Measurements from ENCODE around the gene CNTN5.

Gene CNTN5

GRCh38 chr11:99422581-99423427 is 402.1 kb downstream of the CNTN5 start:
- H3K36me3 ChIP-seq (ENCODE audit: control insufficient read depth, insufficient read depth, low read length), result no peaks in the 10 kb centered on the region
- H3K9me3 ChIP-seq (ENCODE audit: control insufficient read depth, low read length), result no peaks in the 10 kb centered on the region
- no peaks in the 10 kb centered on the region for H3K27me3 ChIP-seq (ENCODE audit: control insufficient read depth, insufficient read depth, low read length)
- H3K4me1 ChIP-seq (ENCODE audit: control insufficient read depth, insufficient read depth, low read length), result no peaks in the 10 kb centered on the region
- no peak overlapping the region for H3K4me3 ChIP-seq (ENCODE audit: low read length)
- H3K9ac ChIP-seq (ENCODE audit: low read length), result no peak overlapping the region

GRCh38 chr11:99423428-99423983 is 402.8 kb downstream of the CNTN5 start:
- Histone ChIP-seq H3K9ac (ENCODE audit: low read length) (no peak overlapping the region), H3K9me3 (ENCODE audit: control insufficient read depth, low read length) (no peaks in the 10 kb centered on the region), H3K4me1 (ENCODE audit: control insufficient read depth, insufficient read depth, low read length) (no peaks in the 10 kb centered on the region), H3K27me3 (ENCODE audit: control insufficient read depth, insufficient read depth, low read length) (no peaks in the 10 kb centered on the region), H3K36me3 (ENCODE audit: control insufficient read depth, insufficient read depth, low read length) (no peaks in the 10 kb centered on the region), H3K4me3 (ENCODE audit: low read length) (no peak overlapping the region)

GRCh38 chr11:99424313-99425084 is 403.8 kb downstream of the CNTN5 start:
- Histone ChIP-seq H3K4me3 (ENCODE audit: low read length) (no peak overlapping the region), H3K27me3 (ENCODE audit: control insufficient read depth, insufficient read depth, low read length) (no peaks in the 10 kb centered on the region), H3K9me3 (ENCODE audit: control insufficient read depth, low read length) (no peaks in the 10 kb centered on the region), H3K36me3 (ENCODE audit: control insufficient read depth, insufficient read depth, low read length) (no peaks in the 10 kb centered on the region), H3K9ac (ENCODE audit: low read length) (no peak overlapping the region), H3K4me1 (ENCODE audit: control insufficient read depth, insufficient read depth, low read length) (no peaks in the 10 kb centered on the region)

- Histone ChIP-seq H3K4me3 (ENCODE audit: low read length) (no peak overlapping the region), H3K9ac (ENCODE audit: low read length) (no peak overlapping the region), H3K36me3 (ENCODE audit: control insufficient read depth, insufficient read depth, low read length) (no peaks in the 10 kb centered on the region), H3K27me3 (ENCODE audit: control insufficient read depth, insufficient read depth, low read length) (no peaks in the 10 kb centered on the region), H3K4me1 (ENCODE audit: control insufficient read depth, insufficient read depth, low read length) (no peaks in the 10 kb centered on the region), H3K9me3 (ENCODE audit: control insufficient read depth, low read length) (no peaks in the 10 kb centered on the region)
These were observed 404.8 kb downstream of the CNTN5 start for GRCh38 chr11:99425596-99425995.

GRCh38 chr11:99432677-99433076 is 411.9 kb downstream of the CNTN5 start:
- no peaks in the 10 kb centered on the region for H3K36me3 ChIP-seq (ENCODE audit: control insufficient read depth, insufficient read depth, low read length)
- no peaks in the 10 kb centered on the region for H3K4me1 ChIP-seq (ENCODE audit: control insufficient read depth, insufficient read depth, low read length)
- H3K4me3 ChIP-seq (ENCODE audit: low read length), result no peak overlapping the region
- no peak overlapping the region for H3K9ac ChIP-seq (ENCODE audit: low read length)
- no peaks in the 10 kb centered on the region for H3K27me3 ChIP-seq (ENCODE audit: control insufficient read depth, insufficient read depth, low read length)
- no peaks in the 10 kb centered on the region for H3K9me3 ChIP-seq (ENCODE audit: control insufficient read depth, low read length)

GRCh38 chr11:99443276-99443675 is 422.5 kb downstream of the CNTN5 start:
- Histone ChIP-seq H3K36me3 (ENCODE audit: control insufficient read depth, insufficient read depth, low read length) (no peaks in the 10 kb centered on the region), H3K27me3 (ENCODE audit: control insufficient read depth, insufficient read depth, low read length) (no peaks in the 10 kb centered on the region), H3K4me1 (ENCODE audit: control insufficient read depth, insufficient read depth, low read length) (no peaks in the 10 kb centered on the region), H3K4me3 (ENCODE audit: low read length) (no peak overlapping the region), H3K9me3 (ENCODE audit: control insufficient read depth, low read length) (no peaks in the 10 kb centered on the region), H3K9ac (ENCODE audit: low read length) (no peak overlapping the region)

- no peaks in the 10 kb centered on the region for H3K9me3 ChIP-seq (ENCODE audit: control insufficient read depth, low read length)
- no peaks in the 10 kb centered on the region for H3K4me1 ChIP-seq (ENCODE audit: control insufficient read depth, insufficient read depth, low read length)
- no peaks in the 10 kb centered on the region for H3K36me3 ChIP-seq (ENCODE audit: control insufficient read depth, insufficient read depth, low read length)
- H3K9ac ChIP-seq (ENCODE audit: low read length), result no peak overlapping the region
- H3K27me3 ChIP-seq (ENCODE audit: control insufficient read depth, insufficient read depth, low read length), result no peaks in the 10 kb centered on the region
- H3K4me3 ChIP-seq (ENCODE audit: low read length), result no peak overlapping the region
These were observed 425.7 kb downstream of the CNTN5 start for GRCh38 chr11:99446400-99446799.

GRCh38 chr11:99449345-99449744 is 428.6 kb downstream of the CNTN5 start:
- no peaks in the 10 kb centered on the region for H3K4me1 ChIP-seq (ENCODE audit: control insufficient read depth, insufficient read depth, low read length)
- no peaks in the 10 kb centered on the region for H3K36me3 ChIP-seq (ENCODE audit: control insufficient read depth, insufficient read depth, low read length)
- no peaks in the 10 kb centered on the region for H3K27me3 ChIP-seq (ENCODE audit: control insufficient read depth, insufficient read depth, low read length)
- no peak overlapping the region for H3K4me3 ChIP-seq (ENCODE audit: low read length)
- H3K9me3 ChIP-seq (ENCODE audit: control insufficient read depth, low read length), result no peaks in the 10 kb centered on the region
- H3K9ac ChIP-seq (ENCODE audit: low read length), result no peak overlapping the region

- Histone ChIP-seq H3K4me3 (ENCODE audit: low read length) (no peak overlapping the region), H3K9me3 (ENCODE audit: control insufficient read depth, low read length) (no peaks in the 10 kb centered on the region), H3K9ac (ENCODE audit: low read length) (no peak overlapping the region), H3K36me3 (ENCODE audit: control insufficient read depth, insufficient read depth, low read length) (no peaks in the 10 kb centered on the region), H3K27me3 (ENCODE audit: control insufficient read depth, insufficient read depth, low read length) (no peaks in the 10 kb centered on the region), H3K4me1 (ENCODE audit: control insufficient read depth, insufficient read depth, low read length) (no peaks in the 10 kb centered on the region)
These were observed 431.3 kb downstream of the CNTN5 start for GRCh38 chr11:99452075-99452474.

- Histone ChIP-seq H3K36me3 (ENCODE audit: control insufficient read depth, insufficient read depth, low read length) (no peaks in the 10 kb centered on the region), H3K9ac (ENCODE audit: low read length) (no peak overlapping the region), H3K27me3 (ENCODE audit: control insufficient read depth, insufficient read depth, low read length) (no peaks in the 10 kb centered on the region), H3K4me3 (ENCODE audit: low read length) (no peak overlapping the region), H3K9me3 (ENCODE audit: control insufficient read depth, low read length) (no peaks in the 10 kb centered on the region), H3K4me1 (ENCODE audit: control insufficient read depth, insufficient read depth, low read length) (no peaks in the 10 kb centered on the region)
These were observed 441.2 kb downstream of the CNTN5 start for GRCh38 chr11:99461913-99462312.

GRCh38 chr11:99464985-99465384 is 444.2 kb downstream of the CNTN5 start:
- Histone ChIP-seq H3K9me3 (ENCODE audit: control insufficient read depth, low read length) (no peaks in the 10 kb centered on the region), H3K27me3 (ENCODE audit: control insufficient read depth, insufficient read depth, low read length) (no peaks in the 10 kb centered on the region), H3K4me3 (ENCODE audit: low read length) (no peak overlapping the region), H3K36me3 (ENCODE audit: control insufficient read depth, insufficient read depth, low read length) (no peaks in the 10 kb centered on the region), H3K4me1 (ENCODE audit: control insufficient read depth, insufficient read depth, low read length) (no peaks in the 10 kb centered on the region), H3K9ac (ENCODE audit: low read length) (no peak overlapping the region)

GRCh38 chr11:99489581-99489980 is 468.8 kb downstream of the CNTN5 start:
- Histone ChIP-seq H3K4me1 (ENCODE audit: control insufficient read depth, insufficient read depth, low read length) (no peaks in the 10 kb centered on the region), H3K27me3 (ENCODE audit: control insufficient read depth, insufficient read depth, low read length) (no peaks in the 10 kb centered on the region), H3K4me3 (ENCODE audit: low read length) (no peak overlapping the region), H3K9ac (ENCODE audit: low read length) (no peak overlapping the region), H3K9me3 (ENCODE audit: control insufficient read depth, low read length) (no peaks in the 10 kb centered on the region), H3K36me3 (ENCODE audit: control insufficient read depth, insufficient read depth, low read length) (no peaks in the 10 kb centered on the region)

Measured in mucosa of stomach (tissue), 1 donor.